ENCODE results near the gene COG4.

DNA sequence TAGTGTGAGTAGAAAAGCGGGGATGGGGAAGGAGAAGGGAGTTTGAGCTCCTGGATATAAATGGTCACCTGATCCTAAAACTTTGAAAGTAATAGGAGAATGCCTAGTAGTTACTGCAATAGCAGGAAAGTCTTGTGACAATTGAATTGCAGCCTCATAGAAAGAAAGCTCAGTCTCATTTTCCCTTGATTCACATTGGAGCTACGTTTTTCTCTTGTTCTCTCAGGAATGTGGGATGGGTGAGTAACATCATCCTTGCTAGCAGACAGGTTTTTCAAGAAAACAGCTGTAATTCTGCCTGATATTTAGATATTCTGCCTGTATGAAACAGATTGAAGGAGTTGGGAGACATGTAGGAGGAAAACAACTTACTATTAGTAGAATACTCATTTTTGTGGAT lies 25.6 kb upstream of the COG4 start:
- TF ChIP-seq CTCF (conservative IDR thresholded peaks at IDR 0.05; ENCODE audit: low read depth in 2 of 2) (no peak), EZH2 (IDR thresholded peaks at IDR 0.05; ENCODE audit: low read depth, unreplicated experiment) (no peak), POLR2AphosphoS5 (IDR thresholded peaks at IDR 0.05; ENCODE audit: low read depth) (no peak), EZH2phosphoT487 (IDR thresholded peaks at IDR 0.05; ENCODE audit: unreplicated experiment) (no peak), CREB1 (CRISPR knock-in tag; IDR thresholded peaks at IDR 0.05; ENCODE audit: low read depth) (no peak), REST (IDR thresholded peaks at IDR 0.05; ENCODE audit: unreplicated experiment) (no peak)
- TF ChIP-seq, protein P1, sequence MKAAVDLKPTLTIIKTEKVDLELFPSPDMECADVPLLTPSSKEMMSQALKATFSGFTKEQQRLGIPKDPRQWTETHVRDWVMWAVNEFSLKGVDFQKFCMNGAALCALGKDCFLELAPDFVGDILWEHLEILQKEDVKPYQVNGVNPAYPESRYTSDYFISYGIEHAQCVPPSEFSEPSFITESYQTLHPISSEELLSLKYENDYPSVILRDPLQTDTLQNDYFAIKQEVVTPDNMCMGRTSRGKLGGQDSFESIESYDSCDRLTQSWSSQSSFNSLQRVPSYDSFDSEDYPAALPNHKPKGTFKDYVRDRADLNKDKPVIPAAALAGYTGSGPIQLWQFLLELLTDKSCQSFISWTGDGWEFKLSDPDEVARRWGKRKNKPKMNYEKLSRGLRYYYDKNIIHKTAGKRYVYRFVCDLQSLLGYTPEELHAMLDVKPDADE (IDR thresholded peaks at IDR 0.05): no peak
